Measurements from ENCODE around the gene DSTN.

Gene DSTN

DNA sequence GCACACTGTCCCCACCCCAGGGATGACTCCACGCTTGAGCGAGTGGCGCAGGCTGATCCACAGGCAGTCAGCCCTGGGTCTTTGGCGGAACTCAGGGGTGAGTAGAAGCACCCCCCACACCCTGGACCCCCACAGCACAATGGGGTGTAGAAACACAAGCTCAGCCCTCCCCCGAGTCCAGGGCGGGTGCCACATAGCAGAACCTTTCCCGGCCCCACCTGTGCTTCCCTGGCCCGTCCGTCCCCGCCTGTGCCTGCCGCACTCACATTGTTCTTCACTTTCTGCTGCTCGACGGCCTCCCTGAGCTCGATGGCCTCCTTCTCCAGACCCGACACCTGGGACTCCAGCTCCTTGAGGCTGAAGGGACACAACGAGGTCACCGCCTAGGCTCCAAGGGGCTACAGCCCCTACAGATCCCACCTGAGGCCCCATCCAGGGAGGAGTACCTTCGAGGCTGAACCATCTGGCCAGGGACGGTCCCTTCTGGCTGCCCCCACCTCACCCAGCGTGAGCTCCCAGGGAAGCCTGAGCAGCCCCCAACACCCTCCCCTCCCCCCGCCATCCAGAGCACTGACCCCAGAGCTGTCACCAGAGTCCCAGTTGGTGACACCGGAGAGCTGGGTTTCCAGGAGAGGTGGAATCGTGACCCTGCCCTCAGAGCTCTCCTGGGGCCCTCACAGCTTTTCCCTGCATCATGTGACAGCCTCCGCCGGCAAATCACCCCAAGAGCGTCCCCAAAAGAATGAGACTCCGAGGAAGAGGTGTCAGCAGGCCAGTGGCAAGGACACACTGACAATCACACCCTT, 55.6 kb downstream of the DSTN start:
- DNase-seq: no peak

GRCh38 chr20:17626217-17627007, 56.5 kb downstream of the DSTN start:
- DNase-seq: no peak

DNA sequence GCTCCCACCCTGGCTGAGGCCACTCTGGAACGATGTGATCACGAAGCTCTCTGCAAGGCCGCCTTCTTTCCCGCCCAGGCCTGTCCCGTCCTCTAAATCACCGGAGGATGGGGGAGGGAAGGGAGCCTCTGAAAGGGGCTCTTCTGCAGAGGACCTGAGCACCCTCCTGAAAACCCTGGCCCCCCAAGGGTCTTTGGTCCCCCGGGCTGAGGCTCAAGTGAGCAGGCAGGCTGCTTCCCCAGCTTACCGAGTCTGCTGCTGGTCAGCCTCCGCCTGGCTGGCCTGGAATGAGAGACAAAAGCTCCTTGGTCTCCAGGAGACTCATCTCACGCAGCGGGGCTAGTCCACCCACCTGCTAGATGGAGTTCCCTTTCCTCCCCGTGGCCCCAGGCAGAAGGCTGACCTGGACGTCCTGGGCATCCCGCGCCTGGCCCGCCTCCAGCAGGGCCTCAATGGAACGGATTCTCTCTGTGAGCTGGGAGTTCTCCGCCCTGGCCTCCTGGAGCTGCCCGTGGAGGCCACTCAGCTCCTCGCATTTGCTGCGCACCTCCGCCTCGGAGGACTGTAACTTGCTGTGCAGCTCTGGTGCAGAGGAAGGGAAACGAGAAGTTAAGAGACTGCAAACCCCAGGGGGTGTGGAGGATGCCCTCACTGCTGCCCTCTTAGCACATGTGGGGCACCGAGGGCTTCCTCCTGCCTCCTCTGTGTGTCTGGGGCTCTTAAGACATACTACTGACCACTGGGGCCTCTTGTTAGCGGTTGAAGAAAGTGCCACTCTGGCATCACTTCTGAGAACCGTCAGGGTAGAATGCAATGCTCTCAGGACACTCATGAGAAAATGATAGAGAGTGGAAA, 57.5 kb downstream of the DSTN start:
- no peak for DNase-seq

GRCh38 chr20:17628101-17628841, 58.4 kb downstream of the DSTN start:
- DNase-seq: no peak

DNA sequence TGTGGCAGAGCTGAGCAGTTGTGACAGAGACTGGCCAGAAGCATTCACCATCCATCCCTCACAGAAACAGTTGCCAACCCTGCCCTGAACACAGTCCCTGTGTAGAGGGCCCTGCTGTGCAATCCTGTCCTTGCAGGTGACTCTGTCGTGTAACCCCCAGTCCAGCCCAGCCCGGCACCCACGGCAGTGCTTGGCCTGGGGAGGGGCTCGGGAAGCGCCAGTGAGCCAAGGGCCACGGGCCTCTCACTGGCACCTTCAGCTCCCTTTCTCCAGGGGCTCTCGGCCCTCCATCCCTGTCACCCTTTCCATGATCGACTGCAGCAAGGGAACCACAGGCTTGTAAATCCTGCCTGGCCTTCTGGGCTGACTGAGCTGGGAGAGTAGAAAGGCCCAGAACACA, 59.1 kb downstream of the DSTN start:
- DNase-seq: no peak

DNA sequence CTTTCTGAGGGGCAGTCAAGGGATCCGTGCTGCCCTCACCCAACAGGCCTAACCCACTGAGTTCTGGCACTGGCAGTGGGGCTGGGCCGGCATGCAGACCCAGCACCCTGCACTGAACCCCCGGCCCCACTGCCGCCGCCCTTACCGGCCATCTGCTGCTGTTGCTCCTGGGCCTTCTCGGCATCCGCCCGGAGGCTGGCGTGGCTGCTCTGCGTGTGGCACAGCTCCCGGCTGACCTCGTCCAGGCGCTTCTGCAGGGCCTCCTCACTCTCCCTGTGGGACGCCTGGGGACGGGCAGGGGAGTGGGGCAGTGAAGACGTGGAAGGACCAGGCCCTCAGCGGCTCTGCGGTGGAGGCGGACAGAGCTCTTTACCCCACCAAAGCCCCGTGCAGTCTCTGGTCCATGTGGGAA, 59.8 kb downstream of the DSTN start:
- no peak for DNase-seq

DNA sequence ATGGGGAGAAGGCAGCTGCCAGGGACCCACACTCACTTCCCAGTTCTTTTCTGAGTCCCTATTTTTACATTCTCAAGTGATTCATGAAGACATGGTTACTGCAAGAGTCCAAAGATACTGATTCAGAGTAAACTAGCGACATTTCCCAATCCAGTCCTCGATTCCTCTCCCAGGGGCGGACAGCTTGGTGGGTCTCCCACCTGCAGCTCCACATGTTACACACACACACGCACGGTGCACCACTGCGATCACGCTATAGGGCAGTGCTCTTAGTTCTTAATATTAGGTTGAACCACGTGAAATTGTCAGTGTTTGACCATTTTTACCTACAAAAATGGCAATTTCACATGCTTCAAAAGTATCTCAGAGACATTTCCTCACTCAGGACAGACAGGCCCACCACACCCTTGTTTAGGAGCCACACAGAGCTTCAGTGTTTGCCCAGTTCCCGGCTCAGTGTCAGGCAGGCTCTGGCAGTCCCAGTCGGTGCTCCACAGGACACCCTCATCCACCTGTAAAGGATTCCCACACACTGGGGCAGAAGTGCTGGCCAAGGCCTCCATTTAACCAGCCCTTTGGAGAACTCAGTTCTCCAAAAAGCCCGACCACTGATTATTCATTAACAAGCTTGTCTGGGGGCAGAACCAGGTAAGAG, 60.4 kb downstream of the DSTN start:
- DNase-seq: no peak

GRCh38 chr20:17630806-17631195, 60.9 kb downstream of the DSTN start:
- DNase-seq: no peak

DNA sequence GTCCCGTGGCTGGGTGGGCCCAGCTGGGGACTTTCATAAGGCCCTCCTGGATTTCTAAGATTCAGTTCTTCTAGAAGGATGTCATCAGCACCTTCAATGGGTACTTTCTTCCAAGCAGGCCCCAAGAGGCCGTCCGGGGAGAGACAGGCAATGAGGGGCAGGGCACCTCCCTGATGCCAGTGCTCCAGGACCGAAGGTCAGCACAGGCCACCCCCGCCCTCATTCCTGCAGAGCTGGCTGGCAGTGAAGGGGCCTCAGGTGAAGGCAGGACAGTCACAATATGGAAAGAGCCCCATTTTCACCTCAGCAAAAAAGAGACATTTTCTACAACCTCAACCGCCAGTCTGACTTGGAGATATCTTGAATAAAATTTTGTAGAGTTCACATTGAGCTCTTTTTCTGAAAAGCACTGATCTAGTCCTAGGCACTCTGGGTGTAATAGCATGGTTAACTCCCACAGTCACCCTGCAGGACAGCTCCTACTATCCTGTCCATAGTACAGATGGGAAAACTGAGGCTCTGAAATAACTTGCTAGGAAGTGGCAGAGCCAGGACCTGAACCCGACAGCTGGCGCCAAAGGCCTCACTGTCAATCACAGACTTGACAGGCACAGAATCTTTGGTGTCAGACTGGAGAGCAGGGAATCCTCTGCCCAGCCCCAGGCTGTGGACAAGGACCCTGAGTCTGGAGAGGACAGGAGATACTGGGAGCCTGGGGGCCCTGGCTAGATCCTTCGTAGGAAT, 61.9 kb downstream of the DSTN start:
- DNase-seq: no peak

DNA sequence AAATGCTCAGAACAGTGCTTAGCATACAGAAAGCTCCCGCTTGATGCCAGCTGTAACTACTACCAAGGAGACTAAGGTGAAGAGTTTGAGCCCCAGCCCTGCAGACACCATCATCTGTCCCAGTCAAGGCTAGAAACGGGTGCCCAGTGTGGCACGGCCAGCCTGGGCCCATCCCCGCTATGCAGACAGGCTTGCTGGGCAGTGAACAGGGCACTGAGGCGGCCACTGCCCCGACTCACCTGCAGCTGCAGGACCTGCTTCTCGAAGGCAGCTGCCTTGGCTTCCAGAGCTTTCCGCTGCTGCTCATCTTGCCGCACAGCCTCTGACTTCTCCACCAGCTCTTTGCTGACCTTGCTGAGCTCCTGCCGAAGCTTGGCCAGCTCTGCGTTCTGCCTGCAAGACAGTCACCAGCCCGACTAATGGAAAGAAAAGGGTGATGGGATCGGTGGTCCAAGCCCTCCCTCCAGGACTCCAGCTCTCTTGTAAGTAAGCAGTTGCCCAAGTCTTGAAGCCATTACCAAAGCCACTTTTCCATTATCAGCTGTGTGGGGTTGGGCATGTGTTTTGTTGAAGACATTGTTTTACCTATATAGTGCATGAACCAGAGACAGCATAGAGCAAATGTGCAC, 63.5 kb downstream of the DSTN start:
- no peak for DNase-seq

DNA sequence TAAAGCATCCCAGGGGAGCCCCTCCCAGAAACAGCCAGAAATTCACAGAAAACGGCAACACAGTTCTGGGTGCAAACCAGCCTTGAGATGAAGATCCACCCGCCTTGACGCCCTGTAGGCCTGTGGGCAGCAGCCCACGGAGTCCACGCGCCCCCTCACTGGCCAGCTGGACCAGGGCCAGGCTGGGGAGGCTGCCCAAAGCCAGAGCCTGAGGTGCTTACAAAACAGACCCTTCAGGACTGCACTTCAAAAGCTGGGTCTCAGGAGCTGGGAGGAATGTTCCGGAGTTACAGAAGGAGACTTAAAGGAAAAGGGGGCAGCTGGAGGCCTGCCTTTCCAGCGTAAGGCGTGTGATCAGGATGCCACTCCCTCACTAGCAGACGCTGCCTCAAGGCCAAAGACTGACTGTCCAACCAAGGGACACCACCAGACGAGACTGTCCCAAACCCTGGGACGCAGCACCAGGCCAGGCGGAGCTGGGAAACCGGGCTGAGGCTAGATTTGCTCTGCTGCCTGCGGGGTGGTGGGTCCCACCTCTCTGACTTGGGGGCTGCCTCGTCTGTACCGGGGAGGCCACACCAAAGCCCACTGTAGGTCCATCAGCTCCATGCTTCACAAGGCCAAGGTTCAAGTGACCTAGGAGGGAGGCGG, 64.1 kb downstream of the DSTN start:
- no peak for DNase-seq

- DNase-seq: peak; percentile 23
These were observed 64.9 kb downstream of the DSTN start for GRCh38 chr20:17634661-17635331.

GRCh38 chr20:17635332-17636244, 65.7 kb downstream of the DSTN start:
- DNase-seq: no peak

- DNase-seq: no peak
These were observed 66.9 kb downstream of the DSTN start for GRCh38 chr20:17636523-17637412.

DNA sequence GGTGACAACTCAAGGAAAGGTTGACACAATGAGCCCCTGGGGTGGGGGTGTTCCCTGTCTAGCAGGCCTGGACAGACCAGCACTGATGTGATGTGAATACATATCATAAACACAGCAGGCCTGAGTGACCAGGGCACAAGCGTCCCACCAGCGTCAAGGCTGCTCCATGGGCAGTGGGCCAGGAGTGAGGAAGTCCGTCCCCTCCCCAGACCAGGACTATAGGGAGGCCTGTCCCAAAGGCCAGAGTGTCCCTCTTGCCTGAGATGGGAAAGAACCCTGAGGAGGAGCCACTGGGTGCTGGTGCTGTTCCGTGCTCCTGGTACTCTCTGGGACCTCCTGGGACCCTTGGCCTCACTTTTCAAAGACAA, 67.5 kb downstream of the DSTN start:
- no peak for DNase-seq

DNA sequence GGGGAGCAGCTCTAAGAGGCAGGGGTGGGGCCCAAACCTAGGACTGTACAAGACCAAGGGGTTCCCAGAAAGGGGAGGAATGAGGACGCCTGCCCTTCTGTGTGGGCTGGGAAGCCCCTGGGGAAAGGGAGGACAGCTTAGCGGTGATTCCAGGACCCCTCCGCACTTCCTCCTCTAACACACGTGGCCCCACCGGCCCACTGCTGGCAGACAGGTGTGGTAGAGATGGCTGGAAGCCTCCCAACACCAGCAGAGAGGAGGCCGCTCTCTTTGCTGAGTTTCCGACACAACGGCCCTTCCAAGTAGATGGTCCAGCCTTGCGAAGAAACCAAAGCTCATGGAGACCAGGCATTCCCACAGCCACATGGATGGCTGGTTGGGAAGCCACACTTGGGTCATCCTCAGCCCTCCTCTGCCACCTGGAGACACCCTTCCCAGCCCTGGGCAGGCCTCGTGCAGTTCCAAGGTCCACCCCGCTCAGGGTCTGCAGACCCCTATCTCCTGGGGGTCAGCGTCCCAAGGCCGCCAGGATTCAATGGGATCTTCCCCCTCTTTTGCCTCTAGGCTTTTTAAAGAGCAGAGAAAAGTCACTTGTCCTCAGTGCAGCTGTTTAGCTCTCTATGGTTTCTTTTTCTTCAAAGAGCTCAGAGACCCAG, 68.2 kb downstream of the DSTN start:
- no peak for DNase-seq

- DNase-seq: no peak
These were observed 69.0 kb downstream of the DSTN start for GRCh38 chr20:17638835-17639407.
